ENCODE measurements around the gene ARRDC1.

DNA sequence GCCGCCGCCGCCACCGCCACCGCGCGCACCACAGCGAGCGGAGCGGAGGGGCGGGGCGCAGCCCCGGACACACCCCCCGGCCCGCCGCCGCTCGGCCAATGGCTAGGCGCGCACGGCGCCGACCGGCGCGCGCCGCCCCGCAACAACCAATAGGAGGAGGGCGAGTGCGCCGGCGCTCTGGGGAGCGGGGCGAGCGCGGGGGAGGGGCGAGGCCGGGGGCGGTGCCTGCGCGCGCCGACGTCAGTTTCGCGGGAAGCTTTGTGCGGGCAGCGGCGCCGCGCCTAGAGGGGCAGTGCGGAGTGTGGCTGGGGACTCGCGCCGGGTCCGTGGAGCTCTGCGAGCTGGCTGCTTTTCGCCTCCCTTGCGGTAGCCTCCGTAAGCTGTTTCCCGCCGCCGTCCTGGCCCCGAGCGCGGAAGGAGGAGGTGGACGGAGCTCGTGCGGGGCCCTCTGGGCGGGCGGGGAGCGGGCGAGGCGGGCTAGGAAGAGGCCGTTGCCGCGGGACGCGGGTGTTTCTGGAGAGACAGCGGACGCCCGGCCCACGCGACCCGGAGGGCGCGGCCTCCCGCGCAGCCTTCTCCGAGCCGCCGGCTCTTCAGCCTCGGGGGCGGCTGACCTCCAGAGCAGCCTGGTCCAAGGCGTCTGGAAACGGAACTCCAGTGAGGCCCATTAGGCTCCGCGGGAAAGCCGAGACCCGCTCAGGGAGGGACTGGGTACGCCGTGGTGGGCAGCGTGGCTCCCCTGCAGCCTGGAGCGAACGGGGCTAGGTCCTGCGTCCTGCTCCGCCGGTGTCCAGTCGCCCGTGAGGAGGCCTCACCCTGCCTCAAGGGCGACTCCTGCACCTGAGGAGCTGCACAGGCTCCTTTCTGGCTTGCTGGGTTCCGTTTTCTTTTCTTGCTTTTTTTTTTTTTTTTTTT lies 14.8 kb upstream of the ARRDC1 start, which contains the start of gene ZMYND19:
- no peak for TF ChIP-seq EZH2 (IDR thresholded peaks at IDR 0.05; ENCODE audit: borderline replicate concordance, low read length)
- TF ChIP-seq, protein P1, sequence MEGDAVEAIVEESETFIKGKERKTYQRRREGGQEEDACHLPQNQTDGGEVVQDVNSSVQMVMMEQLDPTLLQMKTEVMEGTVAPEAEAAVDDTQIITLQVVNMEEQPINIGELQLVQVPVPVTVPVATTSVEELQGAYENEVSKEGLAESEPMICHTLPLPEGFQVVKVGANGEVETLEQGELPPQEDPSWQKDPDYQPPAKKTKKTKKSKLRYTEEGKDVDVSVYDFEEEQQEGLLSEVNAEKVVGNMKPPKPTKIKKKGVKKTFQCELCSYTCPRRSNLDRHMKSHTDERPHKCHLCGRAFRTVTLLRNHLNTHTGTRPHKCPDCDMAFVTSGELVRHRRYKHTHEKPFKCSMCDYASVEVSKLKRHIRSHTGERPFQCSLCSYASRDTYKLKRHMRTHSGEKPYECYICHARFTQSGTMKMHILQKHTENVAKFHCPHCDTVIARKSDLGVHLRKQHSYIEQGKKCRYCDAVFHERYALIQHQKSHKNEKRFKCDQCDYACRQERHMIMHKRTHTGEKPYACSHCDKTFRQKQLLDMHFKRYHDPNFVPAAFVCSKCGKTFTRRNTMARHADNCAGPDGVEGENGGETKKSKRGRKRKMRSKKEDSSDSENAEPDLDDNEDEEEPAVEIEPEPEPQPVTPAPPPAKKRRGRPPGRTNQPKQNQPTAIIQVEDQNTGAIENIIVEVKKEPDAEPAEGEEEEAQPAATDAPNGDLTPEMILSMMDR (IDR thresholded peaks at IDR 0.05; ENCODE audit: low read length) = no peak
